Progenitor cell of endocrine pancreas (in vitro differentiated cells): ENCODE data around the gene RELT. TPM values are rescaled to one million over a fixed set of nuclear protein-coding genes. Genes with fewer than 3 reads are reported as not detected.

Experiments used
- DNase-seq: peaks from one replicate; pipeline ENCODE4 v3.0.0; 2021; ENCODE audit warnings: low spot score; ENCODE audit not compliant: unreplicated experiment
- H3K27ac Mint-ChIP-seq: 2 replicates; pipeline ENCODE4 v1.8.0; 2021; ENCODE audit warnings: mild to moderate bottlenecking, moderate library complexity, mixed read lengths
- H3K27me3 Mint-ChIP-seq: 2 replicates; pipeline ENCODE4 v1.8.0; 2021; ENCODE audit warnings: mixed read lengths
- H3K36me3 Mint-ChIP-seq: 2 replicates; pipeline ENCODE4 v1.8.0; 2022; ENCODE audit warnings: mixed read lengths; ENCODE audit not compliant: insufficient read depth
- H3K4me1 Mint-ChIP-seq: 2 replicates; pipeline ENCODE4 v1.8.0; 2021; ENCODE audit warnings: low read depth, mixed read lengths
- H3K4me3 Mint-ChIP-seq: 2 replicates; pipeline ENCODE4 v1.8.0; 2021; ENCODE audit warnings: low read depth, mild to moderate bottlenecking, moderate library complexity, mixed read lengths
- H3K9me3 Mint-ChIP-seq: 2 replicates; pipeline ENCODE4 v1.8.0; 2021; ENCODE audit warnings: low read depth, mixed read lengths
- CTCF ChIP-seq: fragments of 200-600 bp; sonication (generic); IDR thresholded peaks from one replicate; pipeline ENCODE4 v1.5.0; 2021; ENCODE audit warnings: antibody characterized with exemption, mild to moderate bottlenecking; ENCODE audit not compliant: unreplicated experiment
- total RNA-seq: library from RNA; stranded (reverse); gene quantifications from 2 replicates; pipeline ENCODE4 v1.2.1, GENCODE V29; 2021

The RELT gene
- total RNA-seq, 1 donor from 2014 or later = 5.3 TPM

GRCh38 chr11:73386016-73386415 is 9.8 kb downstream of the RELT start:
- Mint-ChIP-seq H3K27ac (peak overlapping the region; percentile 37), H3K4me3 (no peak overlapping the region), H3K27me3 (no peaks in the 10 kb centered on the region), H3K36me3 (no peaks in the 10 kb centered on the region), H3K9me3 (no peaks in the 10 kb centered on the region), H3K4me1 (peaks cover 13% of the 10 kb centered on the region)
- no peak for TF ChIP-seq CTCF
- no peak for DNase-seq

- no peak for DNase-seq
- Mint-ChIP-seq H3K4me3 (no peak overlapping the region), H3K36me3 (no peaks in the 10 kb centered on the region), H3K9me3 (no peaks in the 10 kb centered on the region), H3K27ac (peak overlapping the region; percentile 29), H3K27me3 (no peaks in the 10 kb centered on the region), H3K4me1 (peaks cover 13% of the 10 kb centered on the region)
- TF ChIP-seq CTCF = no peak
Observed at GRCh38 chr11:73386546-73386945, 10.3 kb downstream of the RELT start.

- no peaks in the 10 kb centered on the region for H3K9me3 Mint-ChIP-seq
- TF ChIP-seq CTCF = no peak
- peaks cover 13% of the 10 kb centered on the region for H3K4me1 Mint-ChIP-seq
- no peaks in the 10 kb centered on the region for H3K36me3 Mint-ChIP-seq
- peak overlapping the region; percentile 7 for H3K27ac Mint-ChIP-seq
- no peaks in the 10 kb centered on the region for H3K27me3 Mint-ChIP-seq
- DNase-seq = no peak
- H3K4me3 Mint-ChIP-seq = no peak overlapping the region
Observed at GRCh38 chr11:73387594-73388264, 11.5 kb downstream of the RELT start.

GRCh38 chr11:73388265-73389133 is 12.3 kb downstream of the RELT start:
- Mint-ChIP-seq H3K27me3 (no peaks in the 10 kb centered on the region), H3K4me3 (no peak overlapping the region), H3K4me1 (peaks cover 13% of the 10 kb centered on the region), H3K27ac (no peak overlapping the region), H3K36me3 (no peaks in the 10 kb centered on the region), H3K9me3 (no peaks in the 10 kb centered on the region)
- no peak for DNase-seq
- TF ChIP-seq CTCF = no peak

- Mint-ChIP-seq H3K27me3 (no peaks in the 10 kb centered on the region), H3K4me3 (no peak overlapping the region), H3K4me1 (peaks cover 13% of the 10 kb centered on the region), H3K9me3 (no peaks in the 10 kb centered on the region), H3K27ac (no peak overlapping the region), H3K36me3 (no peaks in the 10 kb centered on the region)
- no peak for TF ChIP-seq CTCF
- DNase-seq = no peak
Observed at GRCh38 chr11:73389134-73389525, 12.9 kb downstream of the RELT start.
